ENCODE results near the gene ITIH6. TPM values are rescaled to one million over a fixed set of nuclear protein-coding genes. Genes with fewer than 3 reads are reported as not detected.
"Not testable (repeated sequence)": the region's sequence is repeated elsewhere in the genome, so short reads cannot be mapped to it uniquely, and the experiment has no call there.

ITIH6 gene
- total and polyA plus RNA-seq, 8 donors, result 0.06 to 0.16 (median 0.09) TPM; not detected in 3

DNA sequence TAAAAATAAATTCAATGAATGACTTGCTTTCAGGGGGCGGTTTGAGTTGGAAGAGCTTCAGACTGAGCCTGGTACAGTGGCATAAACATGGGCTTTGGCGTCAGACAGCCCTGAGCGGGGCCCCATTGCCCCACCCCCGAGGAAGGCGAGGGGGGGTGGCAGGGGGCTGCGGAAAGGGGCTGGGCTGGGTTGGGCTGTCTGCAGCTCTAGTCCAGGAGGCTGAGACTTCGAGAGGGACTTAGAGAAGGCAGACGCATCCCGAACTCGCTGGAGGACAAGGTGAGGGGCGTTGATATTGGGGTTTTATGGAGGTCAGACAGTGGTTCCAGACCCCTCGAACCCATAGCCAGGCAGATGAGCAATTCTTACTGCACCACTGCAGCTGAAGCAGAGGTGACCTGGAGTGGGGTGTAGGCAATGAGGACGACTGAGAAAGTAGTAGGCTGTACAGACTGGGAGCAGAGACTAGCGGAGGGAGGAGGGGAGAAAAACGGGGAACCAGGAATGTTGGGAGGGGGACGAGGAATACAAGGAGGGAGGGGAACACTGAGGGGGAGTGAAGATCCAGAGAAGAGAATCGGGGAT is 9.6 kb upstream of the ITIH6 start, which contains the start of gene MAGED2:
Gene MAGED2, plus strand, starts transcription at position 222 of the 585 bp plus-strand sequence. CDS start 1,587 bp downstream, outside the sequence.
- H3K4me3 ChIP-seq, result peak within 1 kb of the TSS; percentile 45 to 67
- peaks cover 0 to 22% of the 10 kb centered on the region in 2 donors for H3K36me3 ChIP-seq
- TF ChIP-seq, protein P1, sequence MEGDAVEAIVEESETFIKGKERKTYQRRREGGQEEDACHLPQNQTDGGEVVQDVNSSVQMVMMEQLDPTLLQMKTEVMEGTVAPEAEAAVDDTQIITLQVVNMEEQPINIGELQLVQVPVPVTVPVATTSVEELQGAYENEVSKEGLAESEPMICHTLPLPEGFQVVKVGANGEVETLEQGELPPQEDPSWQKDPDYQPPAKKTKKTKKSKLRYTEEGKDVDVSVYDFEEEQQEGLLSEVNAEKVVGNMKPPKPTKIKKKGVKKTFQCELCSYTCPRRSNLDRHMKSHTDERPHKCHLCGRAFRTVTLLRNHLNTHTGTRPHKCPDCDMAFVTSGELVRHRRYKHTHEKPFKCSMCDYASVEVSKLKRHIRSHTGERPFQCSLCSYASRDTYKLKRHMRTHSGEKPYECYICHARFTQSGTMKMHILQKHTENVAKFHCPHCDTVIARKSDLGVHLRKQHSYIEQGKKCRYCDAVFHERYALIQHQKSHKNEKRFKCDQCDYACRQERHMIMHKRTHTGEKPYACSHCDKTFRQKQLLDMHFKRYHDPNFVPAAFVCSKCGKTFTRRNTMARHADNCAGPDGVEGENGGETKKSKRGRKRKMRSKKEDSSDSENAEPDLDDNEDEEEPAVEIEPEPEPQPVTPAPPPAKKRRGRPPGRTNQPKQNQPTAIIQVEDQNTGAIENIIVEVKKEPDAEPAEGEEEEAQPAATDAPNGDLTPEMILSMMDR (IDR thresholded peaks at IDR 0.05), result no peak
- no peaks in the 10 kb centered on the region for H3K27me3 ChIP-seq
- peak; percentile 54 for ATAC-seq
- H3K4me1 ChIP-seq, result no peaks in the 10 kb centered on the region
- intact Hi-C loops (cut with DNase I), result no loop called here
- no peaks in the 10 kb centered on the region for H3K9me3 ChIP-seq
- peak within 1 kb of the TSS; percentile 64 to 82 for H3K27ac ChIP-seq
- peak in 2 of 4 donors; percentile 45 to 78 for DNase-seq

DNA sequence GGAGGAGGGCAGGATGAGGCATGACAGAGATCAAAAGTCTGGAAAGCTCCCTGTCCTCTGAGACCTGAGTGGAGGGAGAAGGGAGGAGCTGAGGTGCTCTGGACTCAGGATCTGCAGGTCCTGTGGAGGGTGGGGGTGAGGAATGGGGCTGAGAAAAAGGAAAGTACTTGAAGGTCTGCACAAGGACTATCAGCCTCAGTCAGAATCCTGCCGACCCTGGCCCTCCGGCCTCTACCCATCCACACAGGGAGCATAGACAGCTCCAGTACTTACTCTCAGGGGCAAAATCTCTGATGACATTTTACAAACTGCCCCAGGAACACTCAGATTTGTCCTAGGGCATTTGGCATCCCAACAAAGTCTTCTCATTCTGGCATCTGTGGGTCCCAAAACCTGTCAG is 991 bp upstream of the ITIH6 start:
- no peak overlapping the region for H3K4me3 ChIP-seq
- intact Hi-C loops (cut with DNase I), result no loop called here
- TF ChIP-seq, protein P1 (IDR thresholded peaks at IDR 0.05), result no peak
- DNase-seq (no peak), ATAC-seq (no peak)
- H3K27me3 ChIP-seq, result no peaks in the 10 kb centered on the region
- H3K27ac ChIP-seq, result no peak overlapping the region
- no peaks in the 10 kb centered on the region for H3K4me1 ChIP-seq
- no peaks in the 10 kb centered on the region for H3K36me3 ChIP-seq
- H3K9me3 ChIP-seq, result no peaks in the 10 kb centered on the region

DNA sequence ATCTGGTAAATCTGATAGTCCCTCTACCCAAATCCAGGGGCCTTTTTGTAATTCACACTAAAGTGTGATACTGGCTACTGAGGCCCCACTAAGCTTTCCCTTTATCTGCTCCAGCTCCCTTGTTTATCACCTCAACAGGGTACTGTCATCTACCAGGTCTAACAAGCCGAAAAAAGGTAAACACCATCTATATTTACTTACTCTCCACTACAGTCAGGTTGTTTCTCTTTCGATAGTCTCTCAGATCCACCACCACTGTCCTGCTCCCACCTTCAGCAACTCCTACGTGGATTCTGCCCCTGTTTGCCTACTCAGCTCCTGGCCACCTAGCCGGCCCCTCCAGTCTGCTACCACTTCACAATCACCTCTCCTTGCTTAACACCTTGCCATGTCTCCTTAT is 3.3 kb downstream of the ITIH6 start:
- no peak for ATAC-seq
- no peaks in the 10 kb centered on the region for H3K27me3 ChIP-seq
- no peak for DNase-seq
- H3K9me3 ChIP-seq, result no peaks in the 10 kb centered on the region
- intact Hi-C loops (cut with DNase I), result no loop called here
- TF ChIP-seq, protein P1 (IDR thresholded peaks at IDR 0.05), result no peak
- no peak overlapping the region for H3K27ac ChIP-seq
- no peak overlapping the region for H3K4me3 ChIP-seq
- no peaks in the 10 kb centered on the region for H3K4me1 ChIP-seq
- no peaks in the 10 kb centered on the region for H3K36me3 ChIP-seq

DNA sequence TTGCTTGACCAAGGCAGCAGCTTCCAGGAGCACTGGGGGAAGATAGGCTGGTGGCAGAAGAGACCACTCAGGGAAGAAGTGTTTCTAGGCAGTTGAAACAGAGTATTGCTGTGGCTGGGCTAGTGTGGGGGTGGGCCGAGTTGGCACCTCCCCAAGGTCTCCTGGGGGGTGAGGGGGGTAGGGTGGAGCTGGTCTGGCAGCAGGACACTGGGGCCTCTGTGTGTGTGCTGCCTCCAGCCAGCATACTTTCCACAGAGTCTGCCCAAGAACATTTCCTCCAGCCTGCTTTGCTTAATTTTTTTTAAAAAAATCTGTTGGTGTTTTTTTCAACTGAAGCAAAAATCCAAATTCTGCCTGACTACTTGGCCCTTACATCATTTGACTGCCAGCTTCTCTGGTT is 4.0 kb downstream of the ITIH6 start:
- ATAC-seq (no peak), DNase-seq (peak in 1 of 4 donors; percentile 48)
- H3K27ac ChIP-seq, result no peak overlapping the region
- no peak overlapping the region for H3K4me3 ChIP-seq
- intact Hi-C loops (cut with DNase I), result no loop called here
- H3K36me3 ChIP-seq, result no peaks in the 10 kb centered on the region
- H3K27me3 ChIP-seq, result no peaks in the 10 kb centered on the region
- TF ChIP-seq, protein P1 (IDR thresholded peaks at IDR 0.05), result no peak
- H3K9me3 ChIP-seq, result no peaks in the 10 kb centered on the region
- no peaks in the 10 kb centered on the region for H3K4me1 ChIP-seq

DNA sequence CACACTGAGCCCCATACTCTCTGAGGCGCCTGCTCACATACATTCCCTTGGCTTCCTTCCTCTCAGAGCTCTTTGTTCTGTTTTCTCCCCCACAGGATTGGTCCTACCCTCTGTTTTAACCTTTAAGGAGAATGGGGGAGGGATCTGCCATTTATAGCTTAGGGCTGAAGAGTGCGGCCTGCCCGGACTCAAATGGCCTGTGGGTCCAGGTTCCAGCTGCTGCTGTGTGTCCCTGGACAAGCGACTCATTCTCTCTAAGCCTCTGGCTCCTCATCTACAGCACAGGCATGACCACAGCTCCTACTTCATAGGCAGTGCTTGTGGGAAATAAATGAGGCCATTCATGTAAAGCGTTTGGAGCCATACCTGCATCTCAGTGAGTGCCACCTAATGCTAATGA is 8.7 kb downstream of the ITIH6 start:
- DNase-seq; H3K9me3 ChIP-seq; ATAC-seq; H3K27me3 ChIP-seq; H3K36me3 ChIP-seq; intact Hi-C loops (cut with DNase I); H3K4me3 ChIP-seq; H3K27ac ChIP-seq; H3K4me1 ChIP-seq: not testable (repeated sequence)

DNA sequence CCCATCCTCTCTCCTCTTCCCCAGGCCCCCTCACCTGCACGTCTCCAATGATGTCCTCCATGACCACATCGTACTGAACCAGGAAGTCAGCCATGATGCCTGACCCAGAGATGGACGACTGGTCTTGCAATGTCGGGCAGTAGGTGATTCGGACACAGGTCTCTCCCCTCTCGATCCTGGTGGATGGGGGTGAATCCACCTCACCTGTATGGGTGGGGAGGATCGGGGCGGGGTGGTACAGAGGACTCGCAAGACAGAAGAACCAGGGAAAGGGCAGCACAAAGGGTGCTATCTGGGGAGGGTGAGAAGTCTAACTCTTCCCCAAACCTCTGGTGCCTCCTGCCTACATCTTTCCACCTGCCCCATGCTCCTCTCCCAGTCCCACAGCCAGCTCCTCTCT is 9.6 kb downstream of the ITIH6 start:
- Histone ChIP-seq H3K9me3 (no peaks in the 10 kb centered on the region), H3K27me3 (no peaks in the 10 kb centered on the region), H3K36me3 (no peaks in the 10 kb centered on the region), H3K27ac (no peak overlapping the region), H3K4me3 (no peak overlapping the region), H3K4me1 (no peaks in the 10 kb centered on the region)
- ATAC-seq (no peak), DNase-seq (no peak)
- TF ChIP-seq, protein P1 (IDR thresholded peaks at IDR 0.05), result no peak
- intact Hi-C loops (cut with DNase I), result no loop called here
